H9 (cell line): ENCODE measurements around the gene ZBTB22. TPM values are rescaled to one million over a fixed set of nuclear protein-coding genes. Genes with fewer than 3 reads are reported as not detected.

Experiments
- DNase-seq: peaks from one replicate; pipeline ENCODE4 v3.0.0-alpha.2; 2017
- H2AFZ ChIP-seq: one replicate; pipeline ENCODE4 v1.6.1; 2013; ENCODE audit warnings: mild to moderate bottlenecking, low read length, control low read depth, moderate library complexity
- H2AK5ac ChIP-seq: 2 replicates; pipeline ENCODE4 v1.6.1; 2013; ENCODE audit warnings: low read length, control low read depth, mixed read lengths; ENCODE audit not compliant: insufficient read length
- H2BK120ac ChIP-seq: one replicate; pipeline ENCODE4 v1.6.1; 2013; ENCODE audit warnings: low read depth, mild to moderate bottlenecking, low read length, control low read depth, inconsistent platforms; ENCODE audit not compliant: poor library complexity, severe bottlenecking
- H2BK12ac ChIP-seq: 2 replicates; pipeline ENCODE4 v1.6.1; 2013; ENCODE audit warnings: low read length, control low read depth, mixed read lengths, low read depth; ENCODE audit not compliant: insufficient read length
- H2BK15ac ChIP-seq: 2 replicates; pipeline ENCODE4 v1.6.1; 2013; ENCODE audit warnings: low read depth, low read length, control low read depth
- H2BK20ac ChIP-seq: one replicate; pipeline ENCODE4 v1.6.1; 2013; ENCODE audit warnings: low read depth, mild to moderate bottlenecking, low read length, control low read depth, inconsistent platforms; ENCODE audit not compliant: poor library complexity, severe bottlenecking
- H2BK5ac ChIP-seq: 2 replicates; pipeline ENCODE4 v1.6.1; 2013; ENCODE audit warnings: low read length, control low read depth, mixed read lengths; ENCODE audit not compliant: insufficient read length
- H3K14ac ChIP-seq: 2 replicates; pipeline ENCODE4 v1.6.1; 2013; ENCODE audit warnings: low read length, control low read depth; ENCODE audit not compliant: insufficient read depth
- H3K18ac ChIP-seq: 2 replicates; pipeline ENCODE4 v1.6.1; 2013; ENCODE audit warnings: low read depth, mild to moderate bottlenecking, mixed read lengths, low read length, control low read depth; ENCODE audit not compliant: insufficient read length
- H3K23ac ChIP-seq: 2 replicates; pipeline ENCODE4 v1.6.1; 2013; ENCODE audit warnings: low read length, control low read depth, mixed read lengths, low read depth; ENCODE audit not compliant: insufficient read length
- H3K23me2 ChIP-seq: 2 replicates; pipeline ENCODE4 v1.6.1; 2013; ENCODE audit warnings: low read depth, mild to moderate bottlenecking, mixed read lengths, low read length, control low read depth; ENCODE audit not compliant: insufficient read length, poor library complexity, severe bottlenecking
- H3K27ac ChIP-seq: 2 replicates; pipeline ENCODE4 v1.5.1; 2013; ENCODE audit warnings: low read length, control low read depth, mixed read lengths, low read depth; ENCODE audit not compliant: insufficient read length
- H3K27me3 ChIP-seq: 2 replicates; pipeline ENCODE4 v1.6.1; 2013; ENCODE audit warnings: low read length, control low read depth, inconsistent platforms; ENCODE audit not compliant: insufficient read depth
- H3K4ac ChIP-seq: 2 replicates; pipeline ENCODE4 v1.6.1; 2013; ENCODE audit warnings: low read depth, mild to moderate bottlenecking, control low read depth, inconsistent platforms, low read length, moderate library complexity
- H3K4me1 ChIP-seq: 2 replicates; pipeline ENCODE4 v1.6.1; 2013; ENCODE audit warnings: low read length, control low read depth, inconsistent platforms; ENCODE audit not compliant: insufficient read depth
- H3K4me2 ChIP-seq: 2 replicates; pipeline ENCODE4 v1.6.1; 2013; ENCODE audit warnings: low read length, control low read depth, mixed read lengths; ENCODE audit not compliant: insufficient read length, insufficient read depth
- H3K56ac ChIP-seq: 2 replicates; pipeline ENCODE4 v1.6.1; 2013; ENCODE audit warnings: low read depth, mild to moderate bottlenecking, mixed read lengths, low read length, control low read depth; ENCODE audit not compliant: insufficient read length
- H3K79me1 ChIP-seq: 2 replicates; pipeline ENCODE4 v1.6.1; 2013; ENCODE audit warnings: low read depth, mild to moderate bottlenecking, moderate library complexity, low read length, control low read depth, inconsistent platforms; ENCODE audit not compliant: insufficient read depth, poor library complexity, severe bottlenecking
- H3K79me2 ChIP-seq: 2 replicates; pipeline ENCODE4 v1.6.1; 2013; ENCODE audit warnings: low read length, control low read depth, inconsistent platforms; ENCODE audit not compliant: insufficient read depth
- H3K9ac ChIP-seq: 2 replicates; pipeline ENCODE4 v1.6.1; 2013; ENCODE audit warnings: low read length, control low read depth, mixed read lengths; ENCODE audit not compliant: insufficient read length; ENCODE audit errors: extremely low read depth
- H3K9me3 ChIP-seq: one replicate; pipeline ENCODE4 v1.6.1; 2013; ENCODE audit warnings: low read depth, low read length, inconsistent platforms; ENCODE audit not compliant: control insufficient read depth
- H3T11ph ChIP-seq: one replicate; pipeline ENCODE4 v1.6.1; 2013; ENCODE audit warnings: mild to moderate bottlenecking, low read length, control low read depth, inconsistent platforms
- H4K20me1 ChIP-seq: one replicate; pipeline ENCODE4 v1.6.1; 2013; ENCODE audit not compliant: control insufficient read depth, insufficient read length, insufficient read depth
- H4K5ac ChIP-seq: 2 replicates; pipeline ENCODE4 v1.6.1; 2013; ENCODE audit warnings: low read depth, mild to moderate bottlenecking, mixed read lengths, low read length, control low read depth; ENCODE audit not compliant: insufficient read length
- H4K8ac ChIP-seq: replicated peaks from 2 replicates; pipeline ENCODE4 v1.6.1; 2013; ENCODE audit warnings: low read length, control low read depth, mixed read lengths, low read depth; ENCODE audit not compliant: insufficient read length
- H4K91ac ChIP-seq: 2 replicates; pipeline ENCODE4 v1.6.1; 2013; ENCODE audit warnings: low read depth, mild to moderate bottlenecking, moderate library complexity, mixed read lengths, low read length, control low read depth; ENCODE audit not compliant: insufficient read length
- H3K27ac Mint-ChIP-seq, 3 experiments: 2 replicates in 2 of 3; 3 replicates in 1 of 3; pipeline ENCODE4 v1.8.0; 2020 to 2021; ENCODE audit warnings: mixed read lengths in 3 of 3, mild to moderate bottlenecking in 1 of 3, moderate library complexity in 1 of 3
- H3K27me3 Mint-ChIP-seq: 2 replicates; pipeline ENCODE4 v1.8.0; 2021; ENCODE audit warnings: low read depth, mild to moderate bottlenecking, moderate library complexity, mixed read lengths
- H3K36me3 Mint-ChIP-seq, 3 experiments: 2 replicates in 2 of 3; 3 replicates in 1 of 3; pipeline ENCODE4 v1.8.0; 2020 to 2021; ENCODE audit warnings: low read depth in 3 of 3, mixed read lengths in 3 of 3; ENCODE audit not compliant: insufficient read depth in 1 of 3
- H3K4me1 Mint-ChIP-seq, 2 experiments: 2 replicates each; pipeline ENCODE4 v1.8.0; 2020; ENCODE audit warnings: mixed read lengths in 2 of 2
- H3K4me3 Mint-ChIP-seq, 2 experiments: 2 replicates in 1 of 2; 3 replicates in 1 of 2; pipeline ENCODE4 v1.8.0; 2020 to 2021; ENCODE audit warnings: mild to moderate bottlenecking in 2 of 2, mixed read lengths in 2 of 2, moderate library complexity in 1 of 2
- H3K9me3 Mint-ChIP-seq, 2 experiments: 2 replicates in 1 of 2; 3 replicates in 1 of 2; pipeline ENCODE4 v1.8.0; 2020; ENCODE audit warnings: mild to moderate bottlenecking in 2 of 2, mixed read lengths in 2 of 2, moderate library complexity in 1 of 2
- WGBS: extraction: QIAGEN DNeasy Blood & Tissue Kit; methylation state at CpG from one replicate; pipeline ENCODE4 v1.1.7; 2013; ENCODE audit warnings: missing lambda C conversion rate, low lambda C conversion rate, mixed read lengths; ENCODE audit not compliant: insufficient read length; ENCODE audit errors: extremely low coverage; 5-methylcytosine and 5-hydroxymethylcytosine counted together
- total RNA-seq: library from RNA; stranded (reverse); gene quantifications from 2 replicates; pipeline ENCODE4 v1.2.1, GENCODE V29; 2021
- TF ChIP-seq, protein P1 (sequence below): fragments of 200-600 bp; sonication (generic); conservative IDR thresholded peaks from 3 replicates; pipeline ENCODE4 v1.8.0; 2021; ENCODE audit warnings: antibody characterized with exemption, mild to moderate bottlenecking

Gene ZBTB22
- total RNA-seq, 1 experiment from 2014 or later: 8.1 TPM

DNA sequence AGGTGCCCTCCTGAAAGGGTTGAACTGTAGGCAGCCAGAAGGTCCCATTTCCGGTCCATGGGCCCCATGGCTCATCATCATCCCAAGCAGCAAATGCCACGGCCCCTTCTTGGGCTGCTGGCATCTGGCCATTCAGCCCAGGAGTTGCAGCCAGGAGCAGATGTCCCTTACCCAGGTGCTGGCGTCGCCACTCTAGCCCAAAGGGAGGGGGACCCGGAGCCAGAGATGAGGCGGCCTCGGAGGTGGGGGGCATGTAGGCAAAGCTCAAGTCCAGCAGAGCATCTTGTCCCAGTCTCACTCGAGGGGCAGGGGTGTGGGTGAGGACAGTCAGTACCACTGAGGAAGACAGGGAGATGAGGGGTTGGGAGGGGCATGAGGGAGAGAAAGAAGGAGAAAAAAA is 12.5 kb downstream of the ZBTB22 start:
- Mint-ChIP-seq H3K9me3 (no peaks in the 10 kb centered on the region), H3K27me3 (no peaks in the 10 kb centered on the region; the same call in 1 of the 2 replicates), H3K27ac (no peak overlapping the region), H3K4me1 (peaks cover 3 to 7% of the 10 kb centered on the region in 2 experiments; a peak in 3 of 4 replicates), H3K36me3 (peaks cover 0 to 17% (median 5%) of the 10 kb centered on the region in 3 experiments; a peak in 5 of 7 replicates), H3K4me3 (no peak overlapping the region; a peak in 1 of 5 replicates)
- no peaks in the 10 kb centered on the region for H3K4me1 ChIP-seq
- no peak overlapping the region for H2AFZ ChIP-seq
- no peaks in the 10 kb centered on the region for H3K9me3 ChIP-seq
- peaks cover 3% of the 10 kb centered on the region; the same call in 1 of the 2 replicates for H3K79me2 ChIP-seq
- no peak overlapping the region for H3K56ac ChIP-seq
- H3K4ac ChIP-seq: no peak overlapping the region
- H3K23ac ChIP-seq: no peak overlapping the region
- H4K91ac ChIP-seq: no peak overlapping the region
- no peak overlapping the region for H2AK5ac ChIP-seq
- no peak overlapping the region for H2BK12ac ChIP-seq
- H2BK15ac ChIP-seq: no peak overlapping the region
- H3K23me2 ChIP-seq: peaks cover under 1% of the 10 kb centered on the region
- no peak overlapping the region for H4K5ac ChIP-seq
- WGBS: no CpG with 5 or more reads among the region's 8 CpGs
- no peak overlapping the region for H2BK20ac ChIP-seq
- no peak overlapping the region for H3K9ac ChIP-seq
- H3K18ac ChIP-seq: no peak overlapping the region
- H2BK120ac ChIP-seq: no peak overlapping the region
- no peak overlapping the region for H3K14ac ChIP-seq
- TF ChIP-seq, protein P1, sequence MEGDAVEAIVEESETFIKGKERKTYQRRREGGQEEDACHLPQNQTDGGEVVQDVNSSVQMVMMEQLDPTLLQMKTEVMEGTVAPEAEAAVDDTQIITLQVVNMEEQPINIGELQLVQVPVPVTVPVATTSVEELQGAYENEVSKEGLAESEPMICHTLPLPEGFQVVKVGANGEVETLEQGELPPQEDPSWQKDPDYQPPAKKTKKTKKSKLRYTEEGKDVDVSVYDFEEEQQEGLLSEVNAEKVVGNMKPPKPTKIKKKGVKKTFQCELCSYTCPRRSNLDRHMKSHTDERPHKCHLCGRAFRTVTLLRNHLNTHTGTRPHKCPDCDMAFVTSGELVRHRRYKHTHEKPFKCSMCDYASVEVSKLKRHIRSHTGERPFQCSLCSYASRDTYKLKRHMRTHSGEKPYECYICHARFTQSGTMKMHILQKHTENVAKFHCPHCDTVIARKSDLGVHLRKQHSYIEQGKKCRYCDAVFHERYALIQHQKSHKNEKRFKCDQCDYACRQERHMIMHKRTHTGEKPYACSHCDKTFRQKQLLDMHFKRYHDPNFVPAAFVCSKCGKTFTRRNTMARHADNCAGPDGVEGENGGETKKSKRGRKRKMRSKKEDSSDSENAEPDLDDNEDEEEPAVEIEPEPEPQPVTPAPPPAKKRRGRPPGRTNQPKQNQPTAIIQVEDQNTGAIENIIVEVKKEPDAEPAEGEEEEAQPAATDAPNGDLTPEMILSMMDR: no peak
- no peak overlapping the region for H3T11ph ChIP-seq
- no peaks in the 10 kb centered on the region for H3K79me1 ChIP-seq
- H4K8ac ChIP-seq: no peak overlapping the region
- no peak overlapping the region for H3K27ac ChIP-seq
- no peak for DNase-seq
- no peaks in the 10 kb centered on the region for H3K27me3 ChIP-seq
- no peak overlapping the region for H3K4me2 ChIP-seq
- no peak overlapping the region for H2BK5ac ChIP-seq
- H4K20me1 ChIP-seq: no peaks in the 10 kb centered on the region
